NOMO-1 treated with dmso at 0.1 percent for 144 hours (cell line): ENCODE data around the gene ATP5PB.

Experiments
- DNase-seq: peaks from one replicate; lab custom pipeline; 2025; ENCODE audit not compliant: unreplicated experiment; lab: John Stamatoyannopoulos, UW

The ATP5PB gene

GRCh38 chr1:111474521-111474920, 25.3 kb downstream of the ATP5PB start:
- no peak for DNase-seq

GRCh38 chr1:111475701-111476100, 26.4 kb downstream of the ATP5PB start:
- no peak for DNase-seq

GRCh38 chr1:111476214-111476613, 26.9 kb downstream of the ATP5PB start:
- no peak for DNase-seq

GRCh38 chr1:111476761-111477309, 27.6 kb downstream of the ATP5PB start:
- peak; percentile 20 for DNase-seq

GRCh38 chr1:111480674-111481073, 31.4 kb downstream of the ATP5PB start:
- DNase-seq: no peak

- peak; percentile 72 for DNase-seq
These were observed 32.3 kb downstream of the ATP5PB start for GRCh38 chr1:111481387-111482221.

GRCh38 chr1:111483166-111483565, 33.9 kb downstream of the ATP5PB start:
- DNase-seq: no peak

GRCh38 chr1:111483876-111484275, 34.6 kb downstream of the ATP5PB start:
- DNase-seq: no peak

- DNase-seq: no peak
These were observed 35.2 kb downstream of the ATP5PB start for GRCh38 chr1:111484391-111485026.

GRCh38 chr1:111486431-111486830, 37.2 kb downstream of the ATP5PB start:
- DNase-seq: no peak

GRCh38 chr1:111487133-111487532, 37.9 kb downstream of the ATP5PB start:
- no peak for DNase-seq

- no peak for DNase-seq
These were observed 39.4 kb downstream of the ATP5PB start for GRCh38 chr1:111488669-111489068.

- no peak for DNase-seq
These were observed 40.3 kb downstream of the ATP5PB start for GRCh38 chr1:111489604-111490003.

- no peak for DNase-seq
These were observed 41.0 kb downstream of the ATP5PB start for GRCh38 chr1:111490220-111490619.

- no peak for DNase-seq
These were observed 41.8 kb downstream of the ATP5PB start for GRCh38 chr1:111491070-111491469.

GRCh38 chr1:111496398-111496797, 47.1 kb downstream of the ATP5PB start:
- no peak for DNase-seq

GRCh38 chr1:111497592-111497991, 48.3 kb downstream of the ATP5PB start:
- no peak for DNase-seq

- DNase-seq: no peak
These were observed 49.9 kb downstream of the ATP5PB start for GRCh38 chr1:111499026-111499785.

GRCh38 chr1:111501645-111502044, 52.4 kb downstream of the ATP5PB start:
- no peak for DNase-seq

- peak; percentile 87 for DNase-seq
These were observed 54.4 kb downstream of the ATP5PB start, which contains the start of the genes ADORA3 and TMIGD3 for GRCh38 chr1:111503585-111504060. Gene ADORA3, minus strand, starts transcription at chr1:111503633. Its CDS starts 279 bp downstream, at chr1:111503354. Gene TMIGD3, minus strand, starts transcription at chr1:111503633. Its CDS starts 279 bp downstream, at chr1:111503354.

- DNase-seq: no peak
These were observed 54.8 kb downstream of the ATP5PB start for GRCh38 chr1:111504097-111504496.
